Measurements from ENCODE around the gene PRR22.
A peak's percentile ranks its signal among the peaks of the same experiment; 100 is the strongest.

PRR22 gene

DNA sequence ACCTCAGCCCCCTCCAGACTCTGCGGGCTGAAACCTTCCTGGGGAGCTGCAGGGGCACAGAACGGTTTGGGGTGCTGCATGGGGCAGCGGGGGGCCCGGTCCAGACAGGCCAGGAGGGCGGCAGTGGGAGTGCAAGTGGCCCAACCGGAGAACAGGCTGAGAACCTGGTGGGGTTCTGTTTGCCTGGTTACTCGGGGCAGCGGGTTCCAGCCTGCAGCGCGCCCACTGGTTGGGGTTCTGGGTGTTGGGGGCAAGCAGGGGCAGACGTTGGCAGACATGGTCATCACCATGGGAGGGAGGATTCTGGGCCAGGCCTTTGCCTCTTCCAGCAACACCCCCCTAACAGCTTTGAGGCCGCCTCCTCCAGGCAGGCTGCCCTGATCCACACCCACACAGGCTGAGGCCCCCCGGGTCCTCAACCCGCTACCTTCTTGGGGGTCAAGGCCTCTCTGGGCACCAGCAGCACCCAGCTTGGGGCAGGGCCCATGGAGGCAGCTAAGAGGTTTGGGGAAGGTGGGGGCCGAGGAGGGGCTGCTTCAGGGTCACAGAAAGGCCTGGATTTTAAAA lies at the start of gene PRR22:
TSS of gene PRR22 (minus strand) at position 166 of the 567 bp plus-strand sequence. CDS start at position 80, 86 bp downstream.
- no peak within 1 kb of the TSS for H3K27ac ChIP-seq
- H3K4me3 ChIP-seq = no peak within 1 kb of the TSS
- no peaks in the 10 kb centered on the region for H3K27me3 ChIP-seq
- no peak within 1 kb of the TSS for H3K9ac ChIP-seq
- H3K4me1 ChIP-seq = peaks cover under 1% of the 10 kb centered on the region; the same call in 1 of the 2 replicates
- peaks cover 24% of the 10 kb centered on the region for H4K20me1 ChIP-seq
- no peak for TF ChIP-seq Cebpa-rat (IDR thresholded peaks at IDR 0.05)
- H3K4me2 ChIP-seq = no peak within 1 kb of the TSS
- H3K36me3 ChIP-seq = peaks cover 78% of the 10 kb centered on the region
- no peaks in the 10 kb centered on the region for H3K9me3 ChIP-seq

DNA sequence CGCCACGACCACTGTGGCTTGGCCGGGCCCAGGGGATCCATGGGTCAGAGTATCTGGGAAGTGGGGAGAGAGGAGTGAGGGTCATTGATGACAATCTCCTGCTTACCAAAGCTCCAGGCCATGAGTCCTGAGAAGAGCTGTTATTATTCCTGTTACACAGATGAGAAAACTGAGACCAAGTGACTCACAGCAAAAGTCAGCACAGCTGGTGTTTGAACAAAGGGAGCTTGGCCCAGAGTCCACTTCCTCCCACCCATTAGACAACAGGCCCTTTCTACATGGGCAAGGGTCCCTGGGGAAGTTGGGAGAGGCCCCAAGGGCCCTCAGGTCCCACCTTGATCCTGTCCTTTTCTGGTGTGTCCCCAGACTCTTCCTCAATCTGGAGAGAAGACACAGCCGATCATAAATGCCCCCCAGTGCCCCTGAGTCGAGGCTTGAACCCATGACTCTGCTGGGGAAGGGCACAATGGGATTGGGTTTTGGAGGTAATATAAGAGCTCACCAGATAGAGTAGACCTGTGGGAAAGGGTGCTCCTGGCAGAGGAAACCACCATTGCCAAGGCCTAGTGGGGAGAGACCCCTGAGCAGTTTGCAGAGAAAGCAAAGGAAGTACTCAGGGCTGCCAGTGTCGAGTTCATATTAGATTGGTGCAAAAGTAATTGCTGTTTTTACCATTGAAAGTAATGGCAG lies 48.1 kb upstream of the PRR22 start:
- no peaks in the 10 kb centered on the region; the same call in 1 of the 2 replicates for H3K27me3 ChIP-seq
- H4K20me1 ChIP-seq = peaks cover 6% of the 10 kb centered on the region
- no peak overlapping the region for H3K27ac ChIP-seq
- no peaks in the 10 kb centered on the region for H3K36me3 ChIP-seq
- H3K4me3 ChIP-seq = no peak overlapping the region
- H3K4me2 ChIP-seq = no peak overlapping the region
- H3K9me3 ChIP-seq = no peaks in the 10 kb centered on the region
- H3K4me1 ChIP-seq = peaks cover 30% of the 10 kb centered on the region
- no peak overlapping the region for H3K9ac ChIP-seq
- no peak for TF ChIP-seq Cebpa-rat (IDR thresholded peaks at IDR 0.05)

DNA sequence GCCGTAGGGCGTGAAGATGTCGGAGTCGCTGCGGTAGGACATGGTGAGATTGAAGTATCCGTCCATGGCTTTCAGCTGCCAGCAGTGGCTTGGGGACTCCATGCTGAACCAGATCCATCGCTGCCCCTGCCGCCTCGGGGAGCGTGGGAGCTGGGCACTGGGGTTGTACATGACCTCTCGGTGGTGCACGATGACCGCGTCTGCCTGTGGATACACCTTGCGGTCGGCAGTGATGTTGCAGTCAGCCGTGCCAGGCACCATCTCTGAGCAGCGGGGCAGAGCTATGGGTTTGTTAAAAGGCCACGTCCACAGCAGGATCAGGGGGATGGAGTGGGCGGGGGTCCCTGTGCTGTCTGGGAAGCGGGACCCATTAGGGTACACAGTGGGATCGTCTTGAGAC lies 47.5 kb upstream of the PRR22 start:
- H3K4me3 ChIP-seq = no peak overlapping the region
- H3K36me3 ChIP-seq = no peaks in the 10 kb centered on the region
- no peaks in the 10 kb centered on the region; the same call in 1 of the 2 replicates for H3K27me3 ChIP-seq
- H3K27ac ChIP-seq = no peak overlapping the region
- no peak overlapping the region for H3K4me2 ChIP-seq
- no peak overlapping the region for H3K9ac ChIP-seq
- H3K9me3 ChIP-seq = no peaks in the 10 kb centered on the region
- H3K4me1 ChIP-seq = peaks cover 34% of the 10 kb centered on the region
- peaks cover 6% of the 10 kb centered on the region for H4K20me1 ChIP-seq
- TF ChIP-seq Cebpa-rat (IDR thresholded peaks at IDR 0.05) = no peak

DNA sequence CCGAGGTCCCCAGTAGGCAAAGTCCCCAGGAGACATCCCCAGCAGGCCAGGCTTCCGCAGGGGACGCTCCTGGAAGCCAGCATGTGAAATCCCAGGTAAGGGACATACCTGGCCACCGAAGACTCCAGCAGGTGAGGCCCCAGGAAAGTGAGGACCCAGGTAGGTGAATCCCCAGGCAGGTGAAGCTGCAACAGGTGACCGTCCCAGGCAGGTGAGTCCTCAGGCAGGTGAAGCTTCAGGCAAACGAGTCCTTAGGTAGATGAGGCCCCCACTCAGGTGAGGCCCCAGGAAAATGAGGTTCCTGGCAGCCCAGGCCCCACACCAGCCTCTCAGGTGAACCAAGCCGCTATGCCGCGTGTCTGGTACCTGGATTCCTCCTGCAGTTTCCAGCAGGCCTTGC lies 46.6 kb upstream of the PRR22 start:
- H3K4me1 ChIP-seq = peaks cover 43% of the 10 kb centered on the region
- H3K4me3 ChIP-seq = no peak overlapping the region
- H3K27me3 ChIP-seq = no peaks in the 10 kb centered on the region; the same call in 1 of the 2 replicates
- H3K9ac ChIP-seq = no peak overlapping the region
- peaks cover 6% of the 10 kb centered on the region for H4K20me1 ChIP-seq
- H3K9me3 ChIP-seq = no peaks in the 10 kb centered on the region
- TF ChIP-seq Cebpa-rat (IDR thresholded peaks at IDR 0.05) = no peak
- no peak overlapping the region for H3K27ac ChIP-seq
- H3K4me2 ChIP-seq = no peak overlapping the region
- no peaks in the 10 kb centered on the region for H3K36me3 ChIP-seq

DNA sequence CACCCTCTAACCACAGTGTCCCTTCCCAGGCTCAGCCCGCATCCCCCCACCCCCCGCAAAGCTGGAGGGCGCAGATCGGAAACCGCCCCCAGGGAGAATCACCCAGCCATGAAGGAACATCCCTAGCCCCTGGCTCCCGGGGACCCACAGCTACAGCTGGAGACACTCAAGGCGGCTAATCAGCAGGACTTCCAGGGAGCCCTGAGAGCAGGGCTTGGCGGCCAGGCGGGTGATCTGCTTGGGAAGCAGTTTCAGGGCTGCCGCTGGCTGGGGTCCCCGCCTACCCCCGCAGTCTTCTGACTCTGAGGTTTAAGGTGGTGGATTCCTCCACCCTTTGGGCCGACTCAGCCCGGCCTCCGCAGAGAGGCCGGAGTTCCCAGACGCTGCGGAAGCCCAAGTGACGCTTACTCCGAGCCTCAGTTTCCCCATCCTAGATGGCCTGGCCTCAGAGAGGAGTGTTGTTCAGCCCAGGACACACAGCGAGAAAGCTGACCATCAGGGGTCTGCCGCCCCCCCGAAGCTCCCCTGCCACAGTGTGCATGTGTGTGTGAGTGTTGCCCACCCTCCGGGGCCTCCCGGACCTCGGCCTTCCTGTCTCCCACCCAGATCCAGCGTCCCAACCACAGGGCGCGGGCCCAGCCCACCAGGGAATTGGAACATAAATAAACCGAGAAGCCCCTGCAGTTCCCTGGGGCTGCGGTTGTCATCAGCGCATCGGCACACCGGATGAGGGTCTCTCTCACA lies 45.2 kb upstream of the PRR22 start:
- Histone ChIP-seq H3K36me3 (no peaks in the 10 kb centered on the region), H3K4me2 (peak overlapping the region; percentile 98), H3K9ac (0 out of 2 replicates have a peak overlapping the region, but pooled peaks have one; percentile 48)

DNA sequence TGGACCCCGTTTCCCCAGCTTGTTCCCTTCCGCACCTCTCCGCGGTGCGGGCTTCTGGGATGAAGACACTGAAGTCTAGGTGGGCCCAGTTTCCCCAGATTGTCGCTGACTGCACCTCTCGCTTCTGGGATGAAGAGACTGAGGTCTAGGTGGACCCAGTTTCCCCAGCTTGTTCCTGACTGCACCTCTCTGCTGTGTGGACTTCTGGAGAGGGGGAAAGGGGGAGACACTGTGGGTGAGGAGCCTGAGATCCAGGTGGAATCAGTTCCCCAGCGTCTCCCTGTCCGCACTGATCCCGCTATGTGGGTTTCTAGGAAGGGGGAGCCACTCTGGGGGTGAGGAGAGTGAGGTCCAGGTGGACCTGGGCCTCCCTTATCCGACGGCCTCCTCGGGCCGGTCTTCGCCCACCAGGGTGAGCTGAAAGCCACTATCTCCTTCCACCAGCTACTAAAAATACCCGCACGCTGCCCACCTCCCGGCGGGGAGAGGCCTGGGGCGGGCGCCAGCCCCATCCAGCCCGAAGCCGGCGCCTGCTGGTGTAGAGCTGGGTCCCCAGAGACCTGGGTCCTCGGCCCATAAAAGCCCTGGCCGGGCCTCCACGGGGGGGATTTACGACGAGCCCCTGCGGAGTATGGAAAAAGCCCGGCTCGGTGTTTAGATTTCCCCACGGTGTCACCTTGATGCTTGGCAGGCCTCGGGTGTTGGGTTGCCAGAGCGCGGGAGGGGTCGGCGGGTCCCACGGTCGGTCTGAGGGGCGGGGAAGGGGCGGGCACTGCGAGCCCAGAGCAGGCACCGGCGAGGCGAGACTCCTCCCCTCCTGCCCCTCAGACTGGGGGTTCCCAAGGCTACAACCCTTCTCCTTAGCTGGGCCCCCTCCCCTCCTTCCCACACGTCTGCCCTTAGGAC lies 44.4 kb upstream of the PRR22 start:
- Histone ChIP-seq H3K36me3 (no peaks in the 10 kb centered on the region), H3K4me3 (peak overlapping the region; percentile 79), H3K4me2 (peak overlapping the region; percentile 98), H4K20me1 (peaks cover 6% of the 10 kb centered on the region), H3K27me3 (no peaks in the 10 kb centered on the region), H3K9me3 (no peaks in the 10 kb centered on the region), H3K27ac (peak overlapping the region; percentile 95), H3K9ac (peak overlapping the region; percentile 95), H3K4me1 (peaks cover 36% of the 10 kb centered on the region)
- no peak for TF ChIP-seq Cebpa-rat (IDR thresholded peaks at IDR 0.05)

More for the DNA sequence above, 45.2 kb upstream of the PRR22 start:
- Histone ChIP-seq H3K4me3 (peak overlapping the region; percentile 79), H3K27ac (peak overlapping the region; percentile 35; the same call in 1 of the 2 replicates), H4K20me1 (peaks cover 6% of the 10 kb centered on the region), H3K4me1 (peaks cover 36% of the 10 kb centered on the region), H3K27me3 (no peaks in the 10 kb centered on the region; the same call in 1 of the 2 replicates), H3K9me3 (no peaks in the 10 kb centered on the region)
- TF ChIP-seq Cebpa-rat (IDR thresholded peaks at IDR 0.05) = no peak

DNA sequence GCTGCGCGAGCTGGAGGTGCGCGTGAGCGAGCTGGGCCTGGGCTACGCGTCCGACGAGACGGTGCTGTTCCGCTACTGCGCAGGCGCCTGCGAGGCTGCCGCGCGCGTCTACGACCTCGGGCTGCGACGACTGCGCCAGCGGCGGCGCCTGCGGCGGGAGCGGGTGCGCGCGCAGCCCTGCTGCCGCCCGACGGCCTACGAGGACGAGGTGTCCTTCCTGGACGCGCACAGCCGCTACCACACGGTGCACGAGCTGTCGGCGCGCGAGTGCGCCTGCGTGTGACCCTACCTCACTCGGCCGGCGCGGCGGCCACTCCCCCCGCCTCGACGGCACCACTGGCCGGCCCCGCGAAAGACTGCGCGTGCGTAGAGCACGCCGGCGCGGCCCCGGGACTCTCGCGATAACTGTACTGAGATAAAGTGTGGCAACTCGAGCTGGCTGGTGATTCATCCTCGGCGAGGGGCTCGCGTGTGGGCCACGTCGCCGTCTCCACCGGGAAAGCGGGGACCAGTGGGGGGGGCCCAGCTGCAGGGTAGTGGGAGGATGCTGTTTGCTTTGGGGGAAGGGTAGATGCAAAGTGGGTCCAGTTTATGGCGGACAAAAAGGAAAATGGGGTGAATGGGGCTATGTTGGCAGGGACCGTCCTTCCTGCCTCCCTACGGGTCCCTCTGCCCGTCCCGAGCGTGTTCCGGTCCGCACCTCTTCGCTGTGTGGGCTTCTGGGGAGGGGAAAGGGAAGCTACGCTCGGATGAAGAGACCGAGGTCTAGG lies 43.5 kb upstream of the PRR22 start:
- H3K27ac ChIP-seq = peak overlapping the region; percentile 95
- peak overlapping the region; percentile 79 for H3K4me3 ChIP-seq

DNA sequence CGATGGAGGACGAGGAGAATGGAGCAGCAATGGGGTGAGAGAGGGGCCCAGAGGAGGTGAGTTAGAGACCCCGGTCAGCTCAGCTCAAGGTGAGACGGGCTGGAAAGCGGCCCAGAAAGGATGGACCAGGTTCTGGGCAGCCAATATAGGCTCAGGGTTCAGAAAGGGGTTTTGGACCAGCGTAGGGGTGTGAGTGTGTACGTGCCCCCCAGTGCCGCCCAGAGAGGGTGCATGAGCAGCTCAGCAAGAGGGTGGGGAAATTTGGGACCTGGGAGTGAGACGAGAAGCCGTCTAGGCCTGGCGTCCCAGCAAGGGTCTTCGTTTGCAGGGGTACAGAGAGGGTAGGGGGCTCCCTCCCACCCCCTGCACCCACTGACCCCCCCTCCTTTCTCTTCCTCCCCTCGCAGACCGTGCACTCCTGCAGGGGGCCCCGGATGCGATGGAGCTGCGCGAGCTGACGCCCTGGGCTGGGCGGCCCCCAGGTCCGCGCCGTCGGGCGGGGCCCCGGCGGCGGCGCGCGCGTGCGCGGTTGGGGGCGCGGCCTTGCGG lies 42.9 kb upstream of the PRR22 start:
- no peaks in the 10 kb centered on the region for H3K9me3 ChIP-seq
- no peaks in the 10 kb centered on the region for H3K27me3 ChIP-seq
- TF ChIP-seq Cebpa-rat (IDR thresholded peaks at IDR 0.05) = no peak
- peak overlapping the region; percentile 95 for H3K27ac ChIP-seq
- H3K4me1 ChIP-seq = peaks cover 36% of the 10 kb centered on the region
- peak overlapping the region; percentile 95 for H3K9ac ChIP-seq
- peak overlapping the region; percentile 79 for H3K4me3 ChIP-seq
- H3K36me3 ChIP-seq = no peaks in the 10 kb centered on the region
- peak overlapping the region; percentile 98 for H3K4me2 ChIP-seq
- H4K20me1 ChIP-seq = peaks cover 6% of the 10 kb centered on the region

More for the DNA sequence above, 43.5 kb upstream of the PRR22 start:
- Histone ChIP-seq H3K36me3 (no peaks in the 10 kb centered on the region), H4K20me1 (peaks cover 6% of the 10 kb centered on the region), H3K4me2 (peak overlapping the region; percentile 98), H3K27me3 (no peaks in the 10 kb centered on the region), H3K9ac (peak overlapping the region; percentile 95), H3K9me3 (no peaks in the 10 kb centered on the region), H3K4me1 (peaks cover 36% of the 10 kb centered on the region)
- no peak for TF ChIP-seq Cebpa-rat (IDR thresholded peaks at IDR 0.05)

Measured in BLaER1 (cell line).